ENCODE results near the gene TRIM67. TPM values are rescaled to one million over a fixed set of nuclear protein-coding genes. Genes with fewer than 3 reads are reported as not detected.

TRIM67 gene
- total RNA-seq, 4 donors from 2014 or later: 1.1 TPM; not detected in 3

DNA sequence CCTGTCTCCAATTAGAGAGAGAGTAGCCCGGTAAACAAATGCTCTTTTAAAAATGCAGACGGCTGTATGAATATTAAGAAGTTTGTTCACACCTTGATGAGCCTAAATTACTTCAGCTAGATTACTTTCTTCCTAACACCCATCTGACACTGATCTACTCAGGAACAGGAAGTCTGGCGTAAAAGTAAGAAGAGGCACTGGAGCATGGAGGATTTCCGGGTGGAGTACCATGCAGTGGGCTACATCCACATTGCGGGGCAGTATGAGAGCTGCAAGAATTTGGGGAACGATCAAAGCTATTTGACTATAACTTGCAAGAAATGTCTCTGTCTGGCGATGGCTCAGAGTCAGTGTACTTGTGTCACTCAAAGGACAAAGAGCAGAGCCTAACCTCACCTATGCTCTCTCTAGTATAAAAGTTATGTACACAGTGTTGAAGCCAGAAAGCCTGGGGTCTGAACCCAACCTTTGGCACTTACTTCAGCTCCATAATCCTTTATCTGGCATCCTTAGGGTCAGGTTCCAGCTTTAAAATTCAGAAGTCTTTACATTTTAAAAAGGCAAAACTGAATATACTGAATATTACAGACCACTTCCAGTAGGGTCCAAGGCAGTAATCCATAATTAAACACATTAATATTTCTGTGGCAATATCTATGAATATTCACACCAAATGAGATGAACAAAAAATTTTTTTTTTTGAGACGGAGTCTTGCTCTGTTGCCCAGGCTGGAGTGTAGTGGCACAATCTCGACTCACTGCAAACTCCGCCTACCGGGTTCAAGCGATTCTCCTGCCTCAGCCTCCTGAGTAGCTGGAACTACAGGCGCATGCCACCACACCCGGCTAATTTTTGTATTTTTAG lies 71.2 kb downstream of the TRIM67 start:
- no peaks in the 10 kb centered on the region for H3K36me3 ChIP-seq
- no peak overlapping the region for H3K4me3 ChIP-seq
- DNase-seq: no peak
- H3K27ac ChIP-seq: no peak overlapping the region
- no peaks in the 10 kb centered on the region for H3K9me3 ChIP-seq
- no peaks in the 10 kb centered on the region for H3K27me3 ChIP-seq
- H3K4me1 ChIP-seq: no peaks in the 10 kb centered on the region
- TF ChIP-seq, protein P1, sequence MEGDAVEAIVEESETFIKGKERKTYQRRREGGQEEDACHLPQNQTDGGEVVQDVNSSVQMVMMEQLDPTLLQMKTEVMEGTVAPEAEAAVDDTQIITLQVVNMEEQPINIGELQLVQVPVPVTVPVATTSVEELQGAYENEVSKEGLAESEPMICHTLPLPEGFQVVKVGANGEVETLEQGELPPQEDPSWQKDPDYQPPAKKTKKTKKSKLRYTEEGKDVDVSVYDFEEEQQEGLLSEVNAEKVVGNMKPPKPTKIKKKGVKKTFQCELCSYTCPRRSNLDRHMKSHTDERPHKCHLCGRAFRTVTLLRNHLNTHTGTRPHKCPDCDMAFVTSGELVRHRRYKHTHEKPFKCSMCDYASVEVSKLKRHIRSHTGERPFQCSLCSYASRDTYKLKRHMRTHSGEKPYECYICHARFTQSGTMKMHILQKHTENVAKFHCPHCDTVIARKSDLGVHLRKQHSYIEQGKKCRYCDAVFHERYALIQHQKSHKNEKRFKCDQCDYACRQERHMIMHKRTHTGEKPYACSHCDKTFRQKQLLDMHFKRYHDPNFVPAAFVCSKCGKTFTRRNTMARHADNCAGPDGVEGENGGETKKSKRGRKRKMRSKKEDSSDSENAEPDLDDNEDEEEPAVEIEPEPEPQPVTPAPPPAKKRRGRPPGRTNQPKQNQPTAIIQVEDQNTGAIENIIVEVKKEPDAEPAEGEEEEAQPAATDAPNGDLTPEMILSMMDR (IDR thresholded peaks at IDR 0.05): no peak
- no peak for TF ChIP-seq POLR2A (IDR thresholded peaks at IDR 0.05)
- intact Hi-C loops (cut with DNase I; ENCODE audit: low total_unique reads): no loop called here

DNA sequence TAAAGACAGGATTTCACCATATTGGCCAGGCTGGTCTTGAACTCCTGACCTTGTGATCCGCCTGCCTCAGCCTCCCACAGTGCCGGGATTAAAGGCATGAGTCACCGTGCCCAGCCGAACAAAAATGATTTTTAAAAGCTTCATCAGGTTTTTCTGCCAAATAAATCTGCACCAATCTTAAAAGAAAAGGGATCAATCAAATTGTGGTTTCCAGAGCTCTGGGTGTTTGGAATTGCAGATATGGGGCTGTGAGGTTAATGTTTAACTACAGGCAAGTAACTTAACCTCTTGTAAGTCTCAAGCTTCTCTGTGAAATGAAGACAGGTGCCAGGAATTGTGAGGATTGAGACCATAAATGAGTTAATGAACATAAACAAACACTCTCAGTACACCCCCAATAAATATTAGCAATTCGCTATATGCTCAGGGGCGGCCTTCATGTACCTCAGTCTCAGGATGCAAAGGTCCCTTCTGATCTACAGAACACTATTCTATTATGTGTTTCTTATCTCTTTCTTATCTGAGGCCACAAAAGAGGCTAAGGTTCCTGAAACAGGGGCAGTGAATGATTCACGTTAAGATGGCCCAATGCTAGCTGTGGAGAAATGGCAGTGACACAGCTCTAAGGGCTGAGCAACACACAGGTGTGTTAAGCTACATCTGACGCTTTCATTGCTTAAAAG lies 72.0 kb downstream of the TRIM67 start:
- Histone ChIP-seq H3K9me3 (no peaks in the 10 kb centered on the region), H3K4me1 (no peaks in the 10 kb centered on the region), H3K36me3 (no peaks in the 10 kb centered on the region), H3K27ac (no peak overlapping the region), H3K4me3 (no peak overlapping the region), H3K27me3 (no peaks in the 10 kb centered on the region)
- TF ChIP-seq POLR2A (IDR thresholded peaks at IDR 0.05): no peak
- TF ChIP-seq, protein P1 (IDR thresholded peaks at IDR 0.05): no peak
- intact Hi-C loops (cut with DNase I; ENCODE audit: low total_unique reads): no loop called here
- no peak for DNase-seq

DNA sequence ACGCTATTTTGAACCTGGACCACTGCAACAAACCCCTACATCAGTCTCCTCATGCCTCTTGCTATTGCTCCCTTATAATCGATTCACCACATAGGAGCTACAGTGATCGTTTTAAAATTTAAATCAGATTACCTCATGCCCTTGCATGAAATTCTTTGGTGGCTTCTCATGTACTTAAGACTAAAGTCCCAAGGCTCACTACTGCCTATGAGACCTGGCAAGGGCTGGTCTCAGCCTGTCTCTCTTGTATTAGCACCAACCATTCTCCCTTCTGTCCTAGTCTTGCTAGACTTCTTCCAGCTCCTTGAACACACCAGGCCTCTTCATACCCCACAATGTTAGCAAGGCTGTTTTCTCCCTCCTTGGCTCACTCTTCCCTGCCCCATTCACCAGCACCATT lies 72.6 kb downstream of the TRIM67 start:
- intact Hi-C loops (cut with DNase I; ENCODE audit: low total_unique reads): no loop called here
- H3K36me3 ChIP-seq: no peaks in the 10 kb centered on the region

DNA sequence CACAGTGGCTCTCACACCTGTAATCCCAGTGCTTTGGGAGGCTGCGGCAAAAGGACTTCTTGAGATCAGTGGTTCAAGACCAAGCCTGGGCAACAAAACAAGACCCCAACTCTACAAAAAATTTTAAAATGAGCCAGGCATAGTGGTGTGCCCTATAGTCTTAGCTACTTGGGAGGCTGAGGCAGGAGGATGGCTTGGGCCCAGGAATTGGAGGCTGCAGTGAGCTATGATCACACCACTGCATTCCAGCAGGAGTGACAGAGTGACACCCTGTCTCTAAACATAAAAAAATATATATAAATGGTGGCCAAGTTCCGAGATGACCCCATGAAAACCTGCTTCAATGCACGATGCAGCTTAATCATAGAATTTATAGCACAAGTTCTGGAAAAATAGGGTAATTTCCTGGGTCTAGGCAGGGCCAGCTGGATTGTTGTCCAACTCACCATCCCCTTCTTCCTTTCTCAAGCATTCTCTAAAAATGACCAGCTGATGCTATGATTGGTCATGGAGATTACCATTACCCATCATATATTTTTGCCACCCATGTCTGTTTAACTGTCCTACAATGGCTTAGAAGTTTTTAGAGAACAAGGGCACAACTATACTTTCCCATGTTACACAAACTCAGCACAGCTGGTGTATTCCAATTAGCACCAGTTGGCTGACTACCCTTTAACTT lies 73.8 kb downstream of the TRIM67 start:
- H3K9me3 ChIP-seq: no peaks in the 10 kb centered on the region
- H3K36me3 ChIP-seq: no peaks in the 10 kb centered on the region
- intact Hi-C loops (cut with DNase I; ENCODE audit: low total_unique reads): no loop called here
- H3K4me1 ChIP-seq: no peaks in the 10 kb centered on the region
- H3K27ac ChIP-seq: no peak overlapping the region
- no peaks in the 10 kb centered on the region for H3K27me3 ChIP-seq
- no peak overlapping the region for H3K4me3 ChIP-seq
- TF ChIP-seq, protein P1 (IDR thresholded peaks at IDR 0.05): no peak
- TF ChIP-seq POLR2A (IDR thresholded peaks at IDR 0.05): no peak
- no peak for DNase-seq

More for the DNA sequence above, 72.6 kb downstream of the TRIM67 start:
- no peak overlapping the region for H3K4me3 ChIP-seq
- H3K27ac ChIP-seq: no peak overlapping the region
- H3K27me3 ChIP-seq: no peaks in the 10 kb centered on the region
- DNase-seq: no peak
- TF ChIP-seq, protein P1 (IDR thresholded peaks at IDR 0.05): no peak
- TF ChIP-seq POLR2A (IDR thresholded peaks at IDR 0.05): no peak
- H3K4me1 ChIP-seq: no peaks in the 10 kb centered on the region
- H3K9me3 ChIP-seq: no peaks in the 10 kb centered on the region

All from uterus (tissue), 4 donors.